Measurements from ENCODE around the gene ZKSCAN2. TPM values are rescaled to one million over a fixed set of nuclear protein-coding genes. Genes with fewer than 3 reads are reported as not detected.

Gene ZKSCAN2
- polyA plus RNA-seq, 2 of the 4 experiments (the other 2 are of a cell fraction): 2.0 to 3.4 TPM

- ChIA-PET POLR2A (no interaction called here), CTCF (interaction anchor here (1.2 kb wide), 1 partner anchor 12 kb away, joined by 3 read pairs; no protein-coding TSS in a partner anchor)
- Histone ChIP-seq H3K4me1 (no peaks in the 10 kb centered on the region), H3K9me3 (no peaks in the 10 kb centered on the region), H3K27ac (no peak overlapping the region), H3K4me2 (no peak overlapping the region), H3K4me3 (no peak overlapping the region)
- ATAC-seq (no peak), DNase-seq (ENCODE audit: low read depth in 1 of 2, low spot score in 1 of 2) (no peak), FAIRE-seq (no peak)
- WGBS (ENCODE audit: missing lambda C conversion rate): 34% methylated on average over 4 of the region's 4 CpGs
- no peak for TF ChIP-seq ZSCAN20 (CRISPR knock-in tag; IDR thresholded peaks at IDR 0.05)
- no peak for TF ChIP-seq FOSB (CRISPR knock-in tag; IDR thresholded peaks at IDR 0.05)
- no peak for TF ChIP-seq HOXB13 (CRISPR knock-in tag; IDR thresholded peaks at IDR 0.05; ENCODE audit: low read depth)
- TF ChIP-seq EP300 (IDR thresholded peaks at IDR 0.05): no peak
- no peak for TF ChIP-seq GATA3 (IDR thresholded peaks at IDR 0.05; ENCODE audit: borderline replicate concordance)
- TF ChIP-seq REST (IDR thresholded peaks at IDR 0.05): no peak
- no peak for TF ChIP-seq NFE2L2 (conservative IDR thresholded peaks at IDR 0.05; ENCODE audit: low read length)
- no peak for TF ChIP-seq EHF (CRISPR knock-in tag; IDR thresholded peaks at IDR 0.05)
- TF ChIP-seq ESRRA (IDR thresholded peaks at IDR 0.05; ENCODE audit: borderline replicate concordance, low read length): no peak
- no peak for TF ChIP-seq BHLHE40 (IDR thresholded peaks at IDR 0.05; ENCODE audit: low read depth, low read length)
These were observed 46.9 kb downstream of the ZKSCAN2 start for GRCh38 chr16:25210758-25211157.

GRCh38 chr16:25199457-25199856 lies 58.2 kb downstream of the ZKSCAN2 start:
- Histone ChIP-seq H3K4me1 (no peaks in the 10 kb centered on the region), H3K4me2 (no peak overlapping the region), H3K4me3 (no peak overlapping the region), H3K9me3 (no peaks in the 10 kb centered on the region), H3K27ac (no peak overlapping the region)
- ChIA-PET CTCF (no interaction called here), POLR2A (no interaction called here)
- DNase-seq (ENCODE audit: low read depth in 1 of 2, low spot score in 1 of 2) (no peak), ATAC-seq (no peak; a peak in 1 of 6 replicates), FAIRE-seq (no peak)
- WGBS (ENCODE audit: missing lambda C conversion rate): 76% methylated on average over 7 of the region's 7 CpGs
- TF ChIP-seq CBX2 (IDR thresholded peaks at IDR 0.05; ENCODE audit: borderline replicate concordance, low read depth) (no peak), CHD4 (IDR thresholded peaks at IDR 0.05; ENCODE audit: borderline replicate concordance) (no peak), RNF2 (IDR thresholded peaks at IDR 0.05; ENCODE audit: borderline replicate concordance, low read depth) (no peak), FOSB (CRISPR knock-in tag; IDR thresholded peaks at IDR 0.05) (no peak), NFE2L2 (conservative IDR thresholded peaks at IDR 0.05; ENCODE audit: low read length) (no peak), RCOR1 (IDR thresholded peaks at IDR 0.05; ENCODE audit: low read depth, low read length) (no peak), MAFK (IDR thresholded peaks at IDR 0.05; ENCODE audit: partially characterized antibody) (no peak), JUNB (IDR thresholded peaks at IDR 0.05) (no peak), ZSCAN20 (CRISPR knock-in tag; IDR thresholded peaks at IDR 0.05) (no peak), NPAS2 (CRISPR knock-in tag; IDR thresholded peaks at IDR 0.05; ENCODE audit: borderline replicate concordance) (no peak), MAZ (IDR thresholded peaks at IDR 0.05; ENCODE audit: borderline replicate concordance, low read depth, low read length) (no peak), TP53 (CRISPR knock-in tag; IDR thresholded peaks at IDR 0.05) (no peak), BCL3 (IDR thresholded peaks at IDR 0.05) (no peak), SMC3 (IDR thresholded peaks at IDR 0.05) (no peak)
